Measurements from ENCODE around the gene HBA1.
A peak's percentile ranks its signal among the peaks of the same experiment; 100 is the strongest.
"Not testable (repeated sequence)": the region's sequence is repeated elsewhere in the genome, so short reads cannot be mapped to it uniquely, and the experiment has no call there.

HBA1 gene

DNA sequence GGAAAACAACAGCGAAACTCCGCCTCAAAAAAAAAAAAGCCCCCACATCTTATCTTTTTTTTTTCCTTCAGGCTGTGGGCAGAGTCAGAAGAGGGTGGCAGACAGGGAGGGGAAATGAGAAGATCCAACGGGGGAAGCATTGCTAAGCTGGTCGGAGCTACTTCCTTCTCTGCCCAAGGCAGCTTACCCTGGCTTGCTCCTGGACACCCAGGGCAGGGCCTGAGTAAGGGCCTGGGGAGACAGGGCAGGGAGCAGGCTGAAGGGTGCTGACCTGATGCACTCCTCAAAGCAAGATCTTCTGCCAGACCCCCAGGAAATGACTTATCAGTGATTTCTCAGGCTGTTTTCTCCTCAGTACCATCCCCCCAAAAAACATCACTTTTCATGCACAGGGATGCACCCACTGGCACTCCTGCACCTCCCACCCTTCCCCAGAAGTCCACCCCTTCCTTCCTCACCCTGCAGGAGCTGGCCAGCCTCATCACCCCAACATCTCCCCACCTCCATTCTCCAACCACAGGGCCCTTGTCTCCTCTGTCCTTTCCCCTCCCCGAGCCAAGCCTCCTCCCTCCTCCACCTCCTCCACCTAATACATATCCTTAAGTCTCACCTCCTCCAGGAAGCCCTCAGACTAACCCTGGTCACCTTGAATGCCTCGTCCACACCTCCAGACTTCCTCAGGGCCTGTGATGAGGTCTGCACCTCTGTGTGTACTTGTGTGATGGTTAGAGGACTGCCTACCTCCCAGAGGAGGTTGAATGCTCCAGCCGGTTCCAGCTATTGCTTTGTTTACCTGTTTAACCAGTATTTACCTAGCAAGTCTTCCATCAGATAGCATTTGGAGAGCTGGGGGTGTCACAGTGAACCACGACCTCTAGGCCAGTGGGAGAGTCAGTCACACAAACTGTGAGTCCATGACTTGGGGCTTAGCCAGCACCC lies 1.2 kb upstream of the HBA1 start:
- peak; percentile 82 to 84 for DNase-seq
- no peak for TF ChIP-seq GATA1 (IDR thresholded peaks at IDR 0.05; ENCODE audit: low read depth, low read length)
- peak; percentile 45 for TF ChIP-seq POLR2A (IDR thresholded peaks at IDR 0.05; ENCODE audit: low read length)

DNA sequence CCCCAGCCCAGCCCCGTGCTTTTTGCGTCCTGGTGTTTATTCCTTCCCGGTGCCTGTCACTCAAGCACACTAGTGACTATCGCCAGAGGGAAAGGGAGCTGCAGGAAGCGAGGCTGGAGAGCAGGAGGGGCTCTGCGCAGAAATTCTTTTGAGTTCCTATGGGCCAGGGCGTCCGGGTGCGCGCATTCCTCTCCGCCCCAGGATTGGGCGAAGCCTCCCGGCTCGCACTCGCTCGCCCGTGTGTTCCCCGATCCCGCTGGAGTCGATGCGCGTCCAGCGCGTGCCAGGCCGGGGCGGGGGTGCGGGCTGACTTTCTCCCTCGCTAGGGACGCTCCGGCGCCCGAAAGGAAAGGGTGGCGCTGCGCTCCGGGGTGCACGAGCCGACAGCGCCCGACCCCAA lies 474 bp upstream of the HBA1 start:
- not testable (repeated sequence) for DNase-seq

DNA sequence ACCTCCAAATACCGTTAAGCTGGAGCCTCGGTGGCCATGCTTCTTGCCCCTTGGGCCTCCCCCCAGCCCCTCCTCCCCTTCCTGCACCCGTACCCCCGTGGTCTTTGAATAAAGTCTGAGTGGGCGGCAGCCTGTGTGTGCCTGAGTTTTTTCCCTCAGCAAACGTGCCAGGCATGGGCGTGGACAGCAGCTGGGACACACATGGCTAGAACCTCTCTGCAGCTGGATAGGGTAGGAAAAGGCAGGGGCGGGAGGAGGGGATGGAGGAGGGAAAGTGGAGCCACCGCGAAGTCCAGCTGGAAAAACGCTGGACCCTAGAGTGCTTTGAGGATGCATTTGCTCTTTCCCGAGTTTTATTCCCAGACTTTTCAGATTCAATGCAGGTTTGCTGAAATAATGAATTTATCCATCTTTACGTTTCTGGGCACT lies 928 bp downstream of the HBA1 start:
- peak; percentile 66 to 79 for DNase-seq
- no peak for TF ChIP-seq GATA1 (IDR thresholded peaks at IDR 0.05; ENCODE audit: low read depth, low read length)
- no peak for TF ChIP-seq POLR2A (IDR thresholded peaks at IDR 0.05; ENCODE audit: low read length)

DNA sequence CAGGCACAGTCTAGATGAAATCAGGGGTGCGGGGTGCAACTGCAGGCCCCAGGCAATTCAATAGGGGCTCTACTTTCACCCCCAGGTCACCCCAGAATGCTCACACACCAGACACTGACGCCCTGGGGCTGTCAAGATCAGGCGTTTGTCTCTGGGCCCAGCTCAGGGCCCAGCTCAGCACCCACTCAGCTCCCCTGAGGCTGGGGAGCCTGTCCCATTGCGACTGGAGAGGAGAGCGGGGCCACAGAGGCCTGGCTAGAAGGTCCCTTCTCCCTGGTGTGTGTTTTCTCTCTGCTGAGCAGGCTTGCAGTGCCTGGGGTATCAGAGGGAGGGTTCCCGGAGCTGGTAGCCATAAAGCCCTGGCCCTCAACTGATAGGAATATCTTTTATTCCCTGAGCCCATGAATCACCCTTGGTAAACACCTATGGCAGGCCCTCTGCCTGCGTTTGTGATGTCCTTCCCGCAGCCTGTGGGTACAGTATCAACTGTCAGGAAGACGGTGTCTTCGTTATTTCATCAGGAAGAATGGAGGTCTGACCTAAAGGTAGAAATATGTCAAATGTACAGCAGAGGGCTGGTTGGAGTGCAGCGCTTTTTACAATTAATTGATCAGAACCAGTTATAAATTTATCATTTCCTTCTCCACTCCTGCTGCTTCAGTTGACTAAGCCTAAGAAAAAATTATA lies 1.6 kb downstream of the HBA1 start:
- peak; percentile 83 to 84 for DNase-seq
- TF ChIP-seq POLR2A (IDR thresholded peaks at IDR 0.05; ENCODE audit: low read length): peak; percentile 95
- no peak for TF ChIP-seq GATA1 (IDR thresholded peaks at IDR 0.05; ENCODE audit: low read depth, low read length)

DNA sequence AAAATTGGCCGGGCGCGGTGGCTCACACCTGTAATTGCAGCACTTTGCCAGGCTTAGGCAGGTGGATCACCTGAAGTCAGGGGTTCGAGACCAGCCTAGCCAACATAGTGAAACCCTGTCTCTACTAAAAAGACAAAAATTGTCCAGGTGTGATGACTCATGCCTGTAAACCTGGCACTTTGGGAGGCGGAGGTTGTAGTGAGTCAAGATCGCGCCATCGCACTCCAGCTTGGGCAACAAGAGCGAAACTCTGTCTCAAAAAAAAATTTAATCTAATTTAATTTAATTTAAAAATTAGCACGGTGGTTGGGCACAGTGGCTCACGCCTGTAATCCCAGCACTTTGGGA lies 2.2 kb downstream of the HBA1 start:
- no peak for TF ChIP-seq POLR2A (IDR thresholded peaks at IDR 0.05; ENCODE audit: low read length)
- TF ChIP-seq GATA1 (IDR thresholded peaks at IDR 0.05; ENCODE audit: low read depth, low read length): no peak
- DNase-seq: peak; percentile 78 to 79

DNA sequence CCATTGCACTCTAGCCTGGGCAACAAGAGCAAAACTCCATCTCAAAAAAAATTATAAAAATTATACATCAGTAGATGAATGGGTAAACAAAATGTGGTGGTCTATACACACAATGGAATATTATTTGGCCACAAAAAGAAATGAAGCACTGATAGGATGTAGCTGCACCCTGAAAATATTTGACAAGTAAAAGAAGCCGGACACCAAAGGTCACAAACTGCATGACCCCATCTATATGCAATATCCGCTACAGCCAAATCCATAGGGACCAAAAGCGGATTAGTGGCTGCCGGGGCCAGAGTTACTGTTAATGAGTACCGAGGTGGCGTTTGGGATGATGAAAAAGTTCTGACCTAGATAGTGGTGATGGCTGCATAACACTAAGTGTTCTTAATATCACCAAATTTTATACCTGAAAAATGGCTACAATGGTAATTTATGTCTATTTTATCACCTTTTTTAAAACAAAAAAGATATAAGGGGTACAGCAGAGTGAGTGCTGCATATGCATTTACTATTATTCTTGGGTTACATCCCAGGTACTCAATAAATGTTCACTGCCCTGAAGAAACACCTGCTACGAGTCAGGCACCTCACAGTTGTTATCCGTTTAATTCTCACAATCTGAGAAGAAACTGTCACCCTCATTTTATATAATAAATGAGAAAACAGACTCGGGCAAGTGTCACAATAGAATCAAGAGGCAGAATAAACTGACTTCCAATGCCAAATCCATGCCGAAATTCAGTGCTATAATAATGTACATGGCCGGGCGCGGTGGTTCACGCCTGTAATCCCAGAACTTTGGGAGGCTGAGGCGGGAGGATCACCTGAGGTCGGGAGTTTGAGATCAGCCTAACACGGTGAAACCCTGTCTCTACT lies 3.0 kb downstream of the HBA1 start:
- DNase-seq: peak; percentile 73 to 75
- TF ChIP-seq GATA1 (IDR thresholded peaks at IDR 0.05; ENCODE audit: low read depth, low read length) (no peak), POLR2A (IDR thresholded peaks at IDR 0.05; ENCODE audit: low read length) (peak; percentile 91)

DNA sequence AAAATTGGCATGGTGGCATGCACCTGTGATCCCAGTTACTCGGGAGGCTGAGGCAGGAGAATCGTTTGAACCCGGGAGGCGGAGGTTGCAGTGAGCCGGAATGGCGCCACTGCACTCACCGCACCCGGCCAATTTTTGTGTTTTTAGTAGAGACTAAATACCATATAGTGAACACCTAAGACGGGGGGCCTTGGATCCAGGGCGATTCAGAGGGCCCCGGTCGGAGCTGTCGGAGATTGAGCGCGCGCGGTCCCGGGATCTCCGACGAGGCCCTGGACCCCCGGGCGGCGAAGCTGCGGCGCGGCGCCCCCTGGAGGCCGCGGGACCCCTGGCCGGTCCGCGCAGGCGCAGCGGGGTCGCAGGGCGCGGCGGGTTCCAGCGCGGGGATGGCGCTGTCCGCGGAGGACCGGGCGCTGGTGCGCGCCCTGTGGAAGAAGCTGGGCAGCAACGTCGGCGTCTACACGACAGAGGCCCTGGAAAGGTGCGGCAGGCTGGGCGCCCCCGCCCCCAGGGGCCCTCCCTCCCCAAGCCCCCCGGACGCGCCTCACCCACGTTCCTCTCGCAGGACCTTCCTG lies 3.7 kb downstream of the HBA1 start, which contains the start of gene HBQ1:
Gene HBQ1, plus strand, starts transcription at position 359 of the 575 bp plus-strand sequence. Its CDS starts 28 bp downstream, at position 387.
- peak; percentile 88 to 93 for DNase-seq
- TF ChIP-seq GATA1 (IDR thresholded peaks at IDR 0.05; ENCODE audit: low read depth, low read length) (no peak), POLR2A (IDR thresholded peaks at IDR 0.05; ENCODE audit: low read length) (no peak)

DNA sequence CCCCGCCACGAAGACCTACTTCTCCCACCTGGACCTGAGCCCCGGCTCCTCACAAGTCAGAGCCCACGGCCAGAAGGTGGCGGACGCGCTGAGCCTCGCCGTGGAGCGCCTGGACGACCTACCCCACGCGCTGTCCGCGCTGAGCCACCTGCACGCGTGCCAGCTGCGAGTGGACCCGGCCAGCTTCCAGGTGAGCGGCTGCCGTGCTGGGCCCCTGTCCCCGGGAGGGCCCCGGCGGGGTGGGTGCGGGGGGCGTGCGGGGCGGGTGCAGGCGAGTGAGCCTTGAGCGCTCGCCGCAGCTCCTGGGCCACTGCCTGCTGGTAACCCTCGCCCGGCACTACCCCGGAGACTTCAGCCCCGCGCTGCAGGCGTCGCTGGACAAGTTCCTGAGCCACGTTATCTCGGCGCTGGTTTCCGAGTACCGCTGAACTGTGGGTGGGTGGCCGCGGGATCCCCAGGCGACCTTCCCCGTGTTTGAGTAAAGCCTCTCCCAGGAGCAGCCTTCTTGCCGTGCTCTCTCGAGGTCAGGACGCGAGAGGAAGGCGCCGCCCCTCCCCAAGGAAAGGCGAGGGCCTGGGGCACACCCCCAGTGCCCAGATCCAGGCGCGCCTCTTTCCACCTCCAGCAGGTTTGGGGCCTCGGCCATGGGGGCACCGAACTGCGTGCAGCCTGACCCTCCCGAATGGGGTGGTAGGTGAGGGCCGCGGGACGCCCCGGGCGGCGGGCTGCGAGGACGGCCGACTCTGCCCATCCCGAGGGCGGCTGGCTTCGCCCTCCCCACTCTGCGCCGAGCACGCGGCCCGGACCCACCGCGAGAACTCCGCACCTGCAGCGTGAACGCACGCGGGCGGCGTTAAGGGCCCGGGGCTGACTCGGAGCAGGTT lies 4.4 kb downstream of the HBA1 start:
- DNase-seq: peak; percentile 93 to 95
- TF ChIP-seq POLR2A (IDR thresholded peaks at IDR 0.05; ENCODE audit: low read length): peak; percentile 73
- TF ChIP-seq GATA1 (IDR thresholded peaks at IDR 0.05; ENCODE audit: low read depth, low read length): no peak

DNA sequence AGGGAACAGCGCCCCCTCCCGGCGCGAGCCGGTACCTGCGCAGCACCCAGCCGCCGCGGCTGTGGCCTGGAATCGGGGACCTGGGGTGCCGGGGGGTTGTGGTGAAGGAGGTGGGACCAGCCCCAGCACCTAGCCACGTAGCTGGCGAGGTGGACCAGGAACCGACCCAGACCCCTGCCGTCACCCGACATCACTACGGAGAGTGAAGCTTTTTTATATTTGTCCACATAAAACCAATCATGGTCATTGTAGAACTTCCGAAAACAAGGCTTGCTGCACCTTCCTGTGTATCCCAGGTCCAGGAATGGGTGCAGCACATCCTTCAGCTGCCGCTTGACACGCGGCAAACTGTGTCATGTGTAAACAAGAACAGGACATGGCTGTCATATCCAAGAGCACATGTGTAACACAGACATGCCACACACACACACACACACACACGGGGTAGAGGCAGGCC lies 5.1 kb downstream of the HBA1 start:
- no peak for TF ChIP-seq GATA1 (IDR thresholded peaks at IDR 0.05; ENCODE audit: low read depth, low read length)
- peak; percentile 18 for TF ChIP-seq POLR2A (IDR thresholded peaks at IDR 0.05; ENCODE audit: low read length)
- DNase-seq: peak in 1 of 2 experiments; percentile 55

DNA sequence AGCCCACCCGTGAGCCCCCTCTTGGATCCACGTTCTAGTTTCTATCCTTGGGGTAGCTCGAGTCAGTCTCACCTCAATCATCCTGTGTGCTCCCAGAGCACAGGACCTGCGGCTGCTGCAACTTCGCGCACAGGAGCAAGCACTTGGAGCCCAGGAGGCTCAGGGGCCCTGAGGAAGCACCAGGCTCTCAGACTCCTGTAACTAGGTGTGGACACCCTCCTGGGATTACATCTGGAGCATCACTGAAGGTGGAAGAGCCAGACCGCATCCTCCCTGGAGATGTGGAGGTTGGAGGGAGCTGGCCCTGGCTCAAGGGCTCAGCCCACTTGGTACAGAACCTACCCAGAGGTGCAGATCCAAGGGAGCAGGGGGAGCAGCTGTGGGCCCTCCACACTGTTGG lies 6.5 kb downstream of the HBA1 start:
- TF ChIP-seq POLR2A (IDR thresholded peaks at IDR 0.05; ENCODE audit: low read length) (no peak), GATA1 (IDR thresholded peaks at IDR 0.05; ENCODE audit: low read depth, low read length) (no peak)
- no peak for DNase-seq

DNA sequence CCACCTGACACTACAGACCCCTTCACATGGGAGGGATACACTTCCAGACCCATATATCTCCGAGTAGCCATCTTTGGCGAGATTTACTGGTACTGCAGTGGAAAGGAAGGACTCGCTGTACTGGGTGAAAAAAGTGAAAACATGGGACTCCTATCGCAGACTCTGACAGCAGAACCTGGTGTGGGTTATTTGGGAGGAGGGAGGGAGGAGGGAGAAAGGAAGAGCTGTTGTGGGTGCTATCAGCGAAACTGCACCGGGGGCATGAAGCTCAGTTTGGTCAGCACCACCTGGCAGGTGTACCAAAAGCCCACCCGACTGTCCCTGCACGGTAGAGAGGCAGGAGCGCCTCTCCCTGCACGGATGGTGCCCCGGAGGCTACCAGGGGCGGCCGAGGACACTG lies 8.7 kb downstream of the HBA1 start:
- TF ChIP-seq GATA1 (IDR thresholded peaks at IDR 0.05; ENCODE audit: low read depth, low read length): no peak
- TF ChIP-seq POLR2A (IDR thresholded peaks at IDR 0.05; ENCODE audit: low read length): peak; percentile 18
- no peak for DNase-seq

DNA sequence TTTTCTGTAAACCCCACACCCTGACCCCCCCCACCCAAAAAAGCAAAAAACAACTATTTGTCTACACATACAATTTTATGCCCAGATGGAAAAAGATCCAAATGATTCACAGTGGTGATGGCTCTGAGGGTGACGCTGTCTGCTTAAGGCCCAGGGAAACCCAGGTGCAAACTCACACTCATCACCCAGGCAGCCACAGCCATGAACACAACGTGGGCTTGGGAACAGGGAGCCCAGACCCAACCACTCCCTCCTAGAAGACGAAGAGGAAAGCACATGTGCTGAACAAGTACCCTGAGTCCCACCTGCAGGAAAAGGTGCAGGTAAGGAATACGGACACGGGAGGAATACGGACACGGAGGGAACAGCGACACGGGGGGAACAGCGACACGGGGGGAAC lies 9.2 kb downstream of the HBA1 start:
- DNase-seq: no peak
- peak; percentile 4 for TF ChIP-seq POLR2A (IDR thresholded peaks at IDR 0.05; ENCODE audit: low read length)
- no peak for TF ChIP-seq GATA1 (IDR thresholded peaks at IDR 0.05; ENCODE audit: low read depth, low read length)

All from erythroblast (primary cell).